PFSK-1 (cell line): ENCODE measurements around the gene SLC25A51.

Experiments
- FOXP2 ChIP-seq: optimal IDR thresholded peaks from 2 replicates; pipeline ENCODE3; 2011; ENCODE audit warnings: borderline replicate concordance, control low read depth, inconsistent platforms; ENCODE audit not compliant: insufficient read depth; ENCODE audit errors: extremely low read length, extremely low read depth
- POLR2AphosphoS5 ChIP-seq: IDR thresholded peaks from 2 replicates; pipeline ENCODE4 v1.6.1; 2012; ENCODE audit warnings: low read depth, mild to moderate bottlenecking, control low read depth, low read length, moderate library complexity
- REST ChIP-seq, 2 experiments: IDR thresholded peaks; 2 replicates each; pipeline versions ENCODE4 v1.6.1 to v1.8.0; 2011 to 2012; ENCODE audit warnings: low read depth in 2 of 2, low read length in 2 of 2, control low read depth in 1 of 2, inconsistent platforms in 1 of 2, mild to moderate bottlenecking in 1 of 2, moderate library complexity in 1 of 2; ENCODE audit not compliant: insufficient read depth in 1 of 2
- SIN3A ChIP-seq: IDR thresholded peaks from 2 replicates; pipeline ENCODE4 v1.6.1; 2012; ENCODE audit warnings: mild to moderate bottlenecking, low read length, moderate library complexity, borderline replicate concordance; ENCODE audit not compliant: insufficient read depth
- TAF1 ChIP-seq: IDR thresholded peaks from 2 replicates; pipeline ENCODE4 v1.6.1; 2012; ENCODE audit warnings: low read length, control low read depth, borderline replicate concordance; ENCODE audit not compliant: insufficient read depth

The SLC25A51 gene

GRCh38 chr9:37919956-37920335 is 16.0 kb upstream of the SLC25A51 start:
- TF ChIP-seq TAF1 (no peak), REST (IDR thresholded peaks at IDR 0.05; ENCODE audit: insufficient read depth in 1 of 2, low read depth in 2 of 2, low read length in 2 of 2) (no peak), SIN3A (no peak), FOXP2 (no peak), POLR2AphosphoS5 (no peak)

- TF ChIP-seq SIN3A, result no peak
- TF ChIP-seq REST (IDR thresholded peaks at IDR 0.05; ENCODE audit: insufficient read depth in 1 of 2, low read depth in 2 of 2, low read length in 2 of 2), result no peak
- TF ChIP-seq POLR2AphosphoS5, result no peak
- TF ChIP-seq TAF1, result no peak
- no peak for TF ChIP-seq FOXP2
These were observed 15.5 kb upstream of the SLC25A51 start for GRCh38 chr9:37919246-37919955.

GRCh38 chr9:37918665-37919170 is 14.8 kb upstream of the SLC25A51 start:
- TF ChIP-seq POLR2AphosphoS5 (no peak), REST (IDR thresholded peaks at IDR 0.05; ENCODE audit: insufficient read depth in 1 of 2, low read depth in 2 of 2, low read length in 2 of 2) (no peak), SIN3A (no peak), FOXP2 (no peak), TAF1 (no peak)

- TF ChIP-seq SIN3A, result no peak
- no peak for TF ChIP-seq TAF1
- TF ChIP-seq POLR2AphosphoS5, result no peak
- no peak for TF ChIP-seq REST (IDR thresholded peaks at IDR 0.05; ENCODE audit: insufficient read depth in 1 of 2, low read depth in 2 of 2, low read length in 2 of 2)
- TF ChIP-seq FOXP2, result no peak
These were observed 14.1 kb upstream of the SLC25A51 start for GRCh38 chr9:37917801-37918664.
